GM15510 (cell line): Measurements from ENCODE around the gene FAM53B.

Experiments used
- POLR2A ChIP-seq: IDR thresholded peaks from 3 replicates; pipeline ENCODE4 v1.6.1; 2011; ENCODE audit warnings: borderline replicate concordance; ENCODE audit not compliant: insufficient read length; ENCODE audit errors: extremely low read depth

The FAM53B gene

DNA sequence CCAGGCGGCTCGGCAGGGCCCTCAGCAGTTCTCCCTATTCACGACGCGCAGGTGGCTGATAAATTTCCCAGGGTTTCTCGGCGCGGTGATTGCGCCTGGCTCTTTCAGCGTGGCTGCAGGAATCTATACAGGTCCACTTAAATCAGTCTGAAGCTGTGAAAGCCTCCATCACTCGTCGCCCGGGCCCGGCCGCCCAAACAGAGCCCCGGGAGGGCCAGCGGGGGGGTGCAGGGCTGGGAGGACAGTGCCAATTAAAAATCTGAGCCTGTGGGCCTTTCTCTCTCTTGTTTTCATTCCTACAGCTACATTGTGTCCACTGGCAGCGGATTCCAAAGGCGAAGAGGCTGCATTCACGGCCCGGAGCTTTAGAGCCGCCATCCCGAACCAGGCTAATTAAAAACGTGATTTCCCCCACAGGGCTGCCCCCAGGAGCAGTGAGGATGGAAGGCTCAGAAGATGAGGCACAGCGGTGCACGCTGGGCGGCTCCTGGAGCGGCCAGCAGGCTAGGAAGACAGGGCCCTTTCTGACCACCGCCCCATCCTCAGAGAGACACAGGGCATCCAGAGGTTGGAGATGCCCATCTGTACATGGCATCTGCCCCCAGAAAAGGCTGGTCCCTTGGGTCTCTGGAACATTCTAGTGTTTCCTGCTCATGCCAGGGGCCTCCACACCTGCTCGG is 100.7 kb downstream of the FAM53B start:
- TF ChIP-seq POLR2A = no peak

DNA sequence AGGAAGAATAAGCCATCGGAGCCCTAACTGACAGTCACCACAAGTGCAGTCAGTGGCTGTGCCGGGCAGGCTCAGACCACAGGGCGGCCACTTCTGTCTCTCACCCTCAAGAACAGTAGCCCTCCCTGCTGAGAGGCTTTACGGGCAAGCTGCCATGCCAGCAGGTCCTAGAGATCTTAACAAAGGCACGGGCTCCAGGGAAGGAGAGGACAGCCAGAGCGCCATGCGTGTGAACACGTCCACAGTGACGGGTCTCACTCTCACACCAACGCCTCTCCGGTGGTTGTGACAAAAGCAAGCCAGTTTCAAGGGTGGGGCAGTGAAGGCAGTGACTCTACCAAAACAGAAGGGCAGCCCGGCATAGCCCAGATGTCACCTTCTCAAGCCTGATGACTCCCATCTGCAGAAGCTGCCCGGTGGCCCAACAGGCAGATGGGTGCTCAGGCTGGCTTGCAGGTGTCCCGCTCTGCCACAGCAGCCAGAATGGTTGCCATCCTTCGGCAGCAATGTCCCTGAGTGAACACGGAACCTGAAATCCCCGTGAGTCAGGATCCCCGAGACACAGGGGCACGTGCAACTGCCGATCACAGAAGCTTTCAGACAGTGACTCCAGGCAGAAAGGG is 102.0 kb downstream of the FAM53B start:
- TF ChIP-seq POLR2A = no peak

DNA sequence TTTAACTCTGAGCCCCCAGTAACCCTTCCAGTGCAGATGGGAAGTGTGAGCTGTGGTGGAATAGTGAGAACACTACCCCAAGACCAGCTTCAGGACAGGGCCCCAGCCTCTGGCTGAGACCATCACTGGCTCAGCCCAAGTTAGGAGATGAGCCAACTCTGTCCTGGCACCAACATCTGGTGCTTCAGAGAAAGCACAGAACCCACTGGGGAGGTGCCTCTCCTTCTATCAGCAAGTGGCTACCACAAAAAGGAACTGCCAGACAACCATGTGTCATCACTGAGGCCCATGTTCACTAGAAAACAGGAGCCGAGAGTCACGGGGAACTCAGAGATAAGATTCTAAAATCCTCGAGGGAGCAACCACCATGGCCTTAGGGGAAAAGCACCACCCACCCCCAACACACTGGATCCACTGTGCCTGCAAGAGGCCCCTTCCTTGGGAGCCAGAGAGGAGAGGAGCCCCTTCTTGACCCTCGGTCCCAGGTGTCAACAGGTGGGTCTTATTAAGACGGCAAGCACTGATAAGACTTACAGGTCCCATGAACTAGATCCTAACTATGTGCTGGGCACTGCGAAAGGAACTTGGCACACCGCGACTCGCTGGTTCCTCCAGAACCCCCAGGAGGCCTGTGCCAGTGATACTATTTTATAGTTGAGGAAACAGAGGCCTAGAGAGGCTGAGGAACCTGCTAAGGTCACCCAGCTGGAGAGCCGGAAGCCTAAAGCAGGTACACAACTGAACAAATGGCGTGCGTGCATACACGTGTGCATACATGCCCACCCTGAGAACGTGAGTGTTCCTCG is 102.7 kb downstream of the FAM53B start:
- no peak for TF ChIP-seq POLR2A

DNA sequence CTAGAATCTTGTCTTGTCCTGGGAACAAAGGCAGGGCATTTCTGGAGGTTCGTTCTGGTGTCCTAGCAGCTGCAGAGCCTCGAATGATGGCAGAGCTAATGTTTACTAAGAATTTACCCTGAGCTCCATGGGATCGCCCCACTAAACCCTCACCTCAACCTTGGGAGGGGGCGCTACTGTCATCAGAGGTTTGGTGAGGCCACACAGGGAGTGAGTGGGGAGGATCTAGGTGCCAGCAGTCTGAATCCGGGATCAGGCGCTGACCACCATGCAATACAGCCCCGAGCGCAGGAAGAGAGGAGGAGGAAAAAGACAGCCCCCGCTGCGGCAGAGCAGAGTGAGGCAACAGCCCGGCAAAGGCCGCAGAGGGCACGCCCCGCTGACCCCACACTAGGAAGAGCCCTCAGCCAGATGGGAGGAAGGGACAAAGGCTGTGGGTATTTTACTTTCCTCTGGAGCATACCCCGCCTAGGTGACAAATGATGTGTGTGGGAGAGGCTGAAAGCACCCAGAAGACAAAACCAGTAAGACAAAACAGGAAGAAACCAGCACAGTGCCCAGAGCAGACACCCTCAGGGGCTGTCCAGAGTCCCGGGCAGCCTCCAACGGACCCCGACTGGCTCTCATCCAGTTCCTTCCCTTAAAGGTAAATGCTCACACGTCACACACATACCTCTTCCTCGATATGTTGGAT is 103.5 kb downstream of the FAM53B start:
- no peak for TF ChIP-seq POLR2A

DNA sequence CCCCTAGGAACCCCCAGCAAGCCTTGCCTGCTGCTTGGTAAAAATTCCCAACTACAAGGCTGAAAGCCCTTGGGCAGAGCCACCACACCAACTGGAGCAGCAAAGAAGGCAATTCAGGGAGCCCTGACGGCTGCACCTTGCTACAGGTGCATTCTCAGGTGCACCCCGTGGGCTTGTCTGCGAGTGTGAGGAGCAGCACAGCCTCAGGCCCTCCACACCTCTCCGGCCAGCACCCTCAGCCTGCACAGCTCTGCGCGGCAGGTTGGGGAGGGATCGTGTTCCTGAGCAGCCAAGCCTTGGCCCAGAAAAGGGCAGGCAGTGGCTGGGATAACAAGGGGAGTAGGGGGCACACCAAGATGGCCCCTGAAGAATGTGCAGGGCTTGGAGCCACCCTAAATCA is 104.1 kb downstream of the FAM53B start:
- TF ChIP-seq POLR2A = no peak

DNA sequence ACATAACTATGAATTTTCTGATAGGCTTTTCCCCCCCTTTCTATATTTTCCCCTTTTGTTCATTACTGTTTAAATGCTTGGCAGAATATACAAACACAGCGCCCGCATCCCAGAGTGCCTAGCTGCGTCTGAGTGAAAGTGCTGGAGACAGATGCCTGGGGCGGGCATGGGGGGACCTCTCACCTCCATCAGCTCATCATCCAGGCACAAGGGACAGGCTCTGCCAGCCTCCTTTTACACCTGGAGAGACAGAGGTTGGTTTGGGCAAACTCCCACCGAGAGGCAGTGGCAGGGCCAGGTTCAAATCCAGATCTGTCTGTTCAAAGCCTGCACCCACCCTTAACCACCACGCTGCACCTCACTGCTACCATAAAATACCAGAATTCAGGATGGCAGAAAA is 104.5 kb downstream of the FAM53B start:
- no peak for TF ChIP-seq POLR2A

DNA sequence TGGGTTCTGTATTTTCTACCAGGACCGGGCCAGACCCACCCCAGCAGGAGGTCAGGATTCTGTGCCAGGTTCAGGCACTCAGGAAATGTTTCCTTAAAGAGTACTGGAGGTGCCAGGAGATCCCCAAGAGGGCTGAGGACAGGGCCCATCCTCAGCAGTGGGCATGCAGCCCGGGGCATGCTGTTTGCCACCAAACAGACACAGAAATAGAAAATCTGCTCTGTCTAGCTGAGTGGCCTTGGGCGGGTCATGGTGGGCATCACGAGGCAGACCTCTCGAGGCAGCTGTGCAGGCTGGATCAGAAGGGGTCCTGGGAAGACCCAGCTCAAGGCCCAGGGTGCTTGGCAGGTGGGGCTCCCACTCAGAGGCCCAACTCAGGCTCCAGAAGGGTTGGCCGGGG is 105.0 kb downstream of the FAM53B start:
- no peak for TF ChIP-seq POLR2A

DNA sequence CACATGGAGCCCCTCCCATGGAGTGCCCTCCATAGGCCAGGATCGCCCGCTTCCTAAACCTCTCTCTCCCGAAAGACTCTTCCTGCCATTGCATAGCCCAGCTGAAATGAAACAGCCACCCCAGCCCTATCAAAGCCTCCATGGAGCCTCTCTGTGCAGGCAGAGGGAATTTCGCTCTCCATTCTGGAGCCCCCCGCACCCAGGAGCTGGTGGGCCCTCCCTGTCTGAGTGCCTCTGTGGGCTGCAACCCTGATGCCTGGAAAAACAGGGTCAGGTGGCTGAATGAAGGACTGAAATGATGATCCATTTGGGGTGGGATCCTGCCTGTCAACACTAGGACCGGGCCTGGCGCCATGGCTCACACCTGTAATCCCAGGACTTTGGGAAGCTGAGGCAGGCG is 106.4 kb downstream of the FAM53B start:
- TF ChIP-seq POLR2A = no peak

DNA sequence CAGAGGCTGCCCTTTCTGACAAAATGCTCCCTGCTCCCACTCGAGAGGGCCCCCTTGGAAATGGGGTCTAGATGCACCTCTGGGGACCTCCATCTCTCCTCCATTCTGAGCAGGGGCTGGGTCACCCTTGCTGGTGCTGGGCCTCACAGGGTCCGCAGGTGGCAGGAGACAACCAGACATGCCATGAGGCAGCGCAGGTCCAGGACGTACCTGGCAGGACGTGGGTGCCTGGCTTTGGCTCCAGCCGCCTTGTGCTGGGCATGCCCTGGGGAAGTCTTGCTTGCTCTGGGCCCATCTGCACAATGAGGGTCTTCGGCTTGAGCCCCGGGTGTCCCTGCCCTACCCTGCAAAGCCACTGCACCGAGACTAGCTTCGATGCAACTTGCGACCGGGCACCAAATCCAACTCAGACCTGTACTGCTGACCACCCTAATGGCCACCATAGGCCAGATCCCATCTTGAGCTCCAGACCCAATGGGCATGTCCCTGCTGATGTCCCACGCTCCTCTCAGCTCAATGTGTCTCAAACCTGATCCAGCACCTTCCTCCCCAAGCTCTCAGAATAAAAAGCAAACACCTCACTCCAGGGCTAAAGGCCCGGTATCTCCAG is 107.0 kb downstream of the FAM53B start:
- TF ChIP-seq POLR2A = no peak

DNA sequence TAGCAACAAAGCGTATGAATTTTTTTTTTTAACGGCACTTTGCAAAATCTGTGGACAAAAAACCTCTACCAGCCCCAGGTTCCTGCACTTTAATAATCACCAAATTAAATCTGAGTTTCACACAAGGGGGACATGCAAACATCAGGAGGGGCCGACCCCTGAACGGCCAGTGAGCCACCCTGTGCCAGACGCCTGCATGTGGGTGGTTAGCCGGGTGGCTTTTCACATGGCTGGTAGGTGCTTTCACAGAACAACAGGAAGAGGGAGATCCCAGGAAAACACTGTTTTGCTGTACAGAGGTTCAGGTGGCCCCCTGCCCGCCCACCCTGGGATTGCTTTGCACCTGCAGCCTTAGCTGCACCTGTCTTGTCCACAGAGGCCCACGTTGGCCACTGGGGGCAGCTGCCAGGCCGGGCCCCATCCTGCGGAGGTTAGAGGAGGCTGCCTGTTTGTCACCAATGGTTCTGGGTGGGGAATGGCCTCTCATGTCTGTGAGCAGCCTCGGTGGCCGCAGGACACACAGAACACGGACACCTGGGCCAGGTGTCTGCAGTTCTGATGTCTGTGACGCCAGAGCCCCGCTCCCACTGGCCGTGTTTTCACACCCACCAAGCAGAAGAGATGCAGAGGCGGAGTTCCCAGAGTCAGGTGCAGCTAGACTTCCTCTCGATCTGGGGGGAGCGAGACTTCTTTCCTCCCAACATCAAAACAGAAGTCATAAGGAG is 107.7 kb downstream of the FAM53B start:
- no peak for TF ChIP-seq POLR2A

DNA sequence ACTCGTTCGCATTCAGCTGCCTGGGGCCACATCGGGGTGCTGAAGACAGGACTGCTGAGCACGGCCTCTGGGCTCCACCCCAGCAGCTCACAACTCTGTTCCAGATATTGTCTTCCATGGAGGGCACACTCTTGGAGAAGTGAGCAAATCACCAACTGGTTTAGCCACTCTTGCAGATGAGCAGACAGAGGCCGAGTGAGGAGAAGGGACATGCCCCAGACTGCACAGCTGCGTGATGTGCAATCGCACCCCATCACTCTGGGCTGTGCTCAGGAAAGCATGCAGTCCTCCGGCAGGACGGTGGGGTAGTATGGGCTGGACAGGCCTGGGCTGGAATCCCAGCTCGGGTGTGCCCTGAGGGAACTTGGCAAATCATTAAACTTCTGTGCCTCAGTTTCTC is 111.6 kb downstream of the FAM53B start:
- TF ChIP-seq POLR2A = no peak

DNA sequence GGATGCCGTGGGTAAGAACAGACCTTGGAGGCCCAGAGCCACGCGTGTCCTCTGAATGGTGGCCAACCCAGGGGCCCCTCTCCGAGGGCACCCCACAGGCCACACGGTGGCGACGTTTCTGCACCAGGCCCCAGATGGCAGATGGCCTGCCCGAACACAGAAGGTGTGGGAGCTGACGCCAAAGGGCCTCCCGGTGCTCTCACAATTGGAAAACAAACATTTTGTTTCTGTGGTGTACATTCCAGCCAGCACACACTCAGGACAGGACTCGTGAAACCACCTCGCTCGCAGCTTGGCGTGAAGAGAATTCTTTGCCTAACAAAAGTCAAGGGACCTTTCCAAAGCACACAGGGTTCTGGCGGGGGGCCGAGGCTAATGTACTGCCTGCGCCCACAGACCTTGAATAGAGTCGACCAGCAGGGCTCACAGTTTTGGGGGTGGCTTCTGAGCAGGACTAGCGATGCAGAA is 112.1 kb downstream of the FAM53B start:
- no peak for TF ChIP-seq POLR2A

DNA sequence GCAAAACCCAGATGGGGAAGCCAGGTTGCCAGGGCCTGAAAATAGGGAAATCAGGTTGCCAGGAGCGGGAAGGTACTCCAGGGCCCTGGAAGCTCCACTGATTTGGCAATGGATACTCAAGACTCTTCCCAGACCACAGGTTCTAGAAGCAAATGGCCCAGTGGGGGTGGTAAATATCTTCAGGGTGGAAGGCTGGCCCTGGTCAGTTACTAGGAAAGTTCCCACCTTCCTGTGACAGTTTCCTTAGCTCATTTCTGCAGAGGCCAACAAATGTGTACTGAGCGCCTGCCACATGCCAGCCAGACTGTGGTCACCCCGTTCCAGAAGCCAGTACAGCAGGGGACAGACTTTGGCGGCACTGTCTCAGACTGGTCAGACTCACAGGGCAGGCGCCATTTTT is 113.6 kb downstream of the FAM53B start:
- TF ChIP-seq POLR2A = no peak

DNA sequence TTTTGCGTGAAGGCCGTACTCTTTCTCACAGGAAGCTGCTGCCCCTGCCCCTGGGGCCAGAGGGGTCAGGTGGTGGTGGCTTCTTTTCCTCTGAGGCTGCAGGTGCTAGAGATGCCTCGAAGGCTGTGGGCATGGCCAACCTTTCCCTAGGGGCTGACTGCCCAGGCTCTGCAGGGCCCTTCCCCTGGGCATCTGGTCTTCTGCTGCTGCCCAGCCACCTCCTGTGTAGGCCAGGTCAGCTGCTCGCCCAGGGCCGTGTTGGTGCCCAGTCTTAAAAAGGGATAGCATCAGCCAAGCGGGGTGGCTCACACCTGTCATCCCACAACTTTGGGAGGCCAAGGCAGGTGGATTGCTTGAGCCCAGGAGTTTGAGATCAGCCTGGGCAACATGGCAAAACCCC is 114.3 kb downstream of the FAM53B start:
- no peak for TF ChIP-seq POLR2A
